ENCODE measurements around the gene SYCN. TPM values are rescaled to one million over a fixed set of nuclear protein-coding genes. Genes with fewer than 3 reads are reported as not detected.
A peak's percentile ranks its signal among the peaks of the same experiment; 100 is the strongest.

SYCN gene
- total and polyA plus RNA-seq, 2 of the 8 experiments (the other 6 are each of a cell fraction or from before 2014, with no cell fraction given) = not detected

- Histone ChIP-seq H3K4ac (replicated peaks; ENCODE audit: insufficient read length, low read depth, low read length) (no peak overlapping the region), H3K79me2 (ENCODE audit: control insufficient read depth in 1 of 2, insufficient read depth in 2 of 2, low read length in 2 of 2) (no peaks in the 10 kb centered on the region), H3K9me3 (ENCODE audit: insufficient read depth in 2 of 2, low read depth in 1 of 2, low read length in 1 of 2) (no peaks in the 10 kb centered on the region), H2BK20ac (ENCODE audit: low read length) (no peak overlapping the region), H3K79me1 (ENCODE audit: low read depth, low read length) (no peaks in the 10 kb centered on the region), H3K4me3 (ENCODE audit: extremely low read depth in 1 of 4, insufficient read depth in 2 of 4, low read depth in 3 of 4, low read length in 4 of 4) (no peak overlapping the region), H2BK12ac (ENCODE audit: low read depth, low read length) (no peak overlapping the region), H2BK120ac (replicated peaks; ENCODE audit: low read depth, low read length) (no peak overlapping the region), H3K4me1 (replicated peaks in 1 of 4; ENCODE audit: control insufficient read depth in 3 of 4, insufficient read depth in 4 of 4, low read length in 3 of 4) (no peaks in the 10 kb centered on the region), H3K36me3 (ENCODE audit: control insufficient read depth in 2 of 4, insufficient read depth in 4 of 4, low read length in 3 of 4) (no peaks in the 10 kb centered on the region), H3K23ac (ENCODE audit: insufficient read length) (no peak overlapping the region), H4K91ac (replicated peaks; ENCODE audit: insufficient read length, low read length) (no peak overlapping the region), H4K8ac (ENCODE audit: extremely low read depth, insufficient read depth, low read length) (no peak overlapping the region), H2AK5ac (ENCODE audit: low read depth, low read length) (no peak overlapping the region), H3K56ac (replicated peaks; ENCODE audit: insufficient read length, low read depth, low read length) (no peak overlapping the region), H2BK5ac (ENCODE audit: low read depth, low read length) (no peak overlapping the region), H3K23me2 (ENCODE audit: low read depth, low read length) (peaks cover 3% of the 10 kb centered on the region; the same call in 1 of the 2 replicates), H2BK15ac (ENCODE audit: low read length) (no peak overlapping the region), H3K18ac (ENCODE audit: extremely low read depth, low read length) (no peak overlapping the region), H4K20me1 (replicated peaks in 1 of 2; ENCODE audit: control insufficient read depth in 1 of 2, insufficient read depth in 2 of 2, low read length in 2 of 2) (no peaks in the 10 kb centered on the region), H3K4me2 (ENCODE audit: insufficient read depth in 1 of 2, low read depth in 2 of 2, low read length in 2 of 2) (no peak overlapping the region), H4K5ac (ENCODE audit: insufficient read length, low read depth, low read length) (no peak overlapping the region), H3K9ac (replicated peaks in 1 of 4; ENCODE audit: extremely low read depth in 1 of 4, low read depth in 3 of 4, low read length in 3 of 4) (no peak overlapping the region), H2AFZ (ENCODE audit: low read length) (no peak overlapping the region), H3K27ac (ENCODE audit: low read depth, low read length) (no peak overlapping the region), H3K14ac (ENCODE audit: insufficient read length) (no peak overlapping the region), H3K27me3 (replicated peaks in 1 of 4; ENCODE audit: control insufficient read depth in 3 of 4, extremely low read depth in 1 of 4, insufficient read depth in 3 of 4, low read length in 3 of 4) (peaks cover 0 to 6% (median 0%) of the 10 kb centered on the region in 4 experiments; a peak in 2 of 7 replicates)
- ChIA-PET CTCF (ENCODE audit: partially characterized antibody) (interaction anchor here (0.6 to 5.0 kb wide), 10 partner anchors 9 to 126 kb away, joined by 3 to 25 read pairs (median 4); no protein-coding TSS in a partner anchor), POLR2A (ENCODE audit: partially characterized antibody) (interaction anchor here (0.6 kb wide), 1 partner anchor 1001 kb away, joined by 3 read pairs; no protein-coding TSS in a partner anchor)
- FAIRE-seq (peak; percentile 55), DNase-seq (ENCODE audit: low read depth in 1 of 2, low spot score in 2 of 2) (peak in 1 of 2 experiments; percentile 65)
- 44% methylated on average over 4 of the region's 4 CpGs; no CpG with 5 or more reads in 1 of the 2 experiments for WGBS, 2 experiments (ENCODE audit: extremely low coverage in 1 of 2, insufficient coverage in 1 of 2, insufficient read length in 1 of 2, insufficient replicate concordance in 2 of 2, low coverage in 1 of 2, low lambda C conversion rate in 2 of 2, missing lambda C conversion rate in 1 of 2)
- TF ChIP-seq USF2 (IDR thresholded peaks at IDR 0.05; ENCODE audit: low read length) (no peak), MAX (IDR thresholded peaks at IDR 0.05) (no peak), SAP30 (IDR thresholded peaks at IDR 0.05; ENCODE audit: insufficient read depth, insufficient replicate concordance, low read length) (no peak), HDAC2 (IDR thresholded peaks at IDR 0.05; ENCODE audit: borderline replicate concordance in 1 of 2, low read depth in 2 of 2, low read length in 2 of 2) (0 out of 4 replicates have a peak, but pooled peaks of 1 of the 2 experiments have one; percentile 50), SIN3A (conservative IDR thresholded peaks at IDR 0.05 in 1 of 2, IDR thresholded peaks at IDR 0.05 in 1 of 2; ENCODE audit: low read depth in 1 of 2, low read length in 2 of 2) (peak; percentile 64 to 65; a peak in 1 of 4 replicates), RFX5 (IDR thresholded peaks at IDR 0.05; ENCODE audit: borderline replicate concordance, low read depth, low read length) (peak; percentile 93), TAF1 (IDR thresholded peaks at IDR 0.05; ENCODE audit: low read depth, low read length) (no peak), CREB1 (IDR thresholded peaks at IDR 0.05) (0 out of 2 replicates have a peak, but pooled peaks have one; percentile 26), POLR2A (IDR thresholded peaks at IDR 0.05; ENCODE audit: control extremely low read depth in 1 of 2, low read depth in 2 of 2, low read length in 2 of 2) (no peak), EGR1 (IDR thresholded peaks at IDR 0.05; ENCODE audit: borderline replicate concordance, low read depth, low read length) (no peak)
Observed at GRCh38 chr19:39223703-39224279, 19.7 kb upstream of the SYCN start.

All from H1 (cell line).